Occipital lobe (tissue), 3 donors: ENCODE measurements around the gene SPO11. TPM values are rescaled to one million over a fixed set of nuclear protein-coding genes. Genes with fewer than 3 reads are reported as not detected.

Source experiments
- DNase-seq: peaks from one replicate; lab custom pipeline; 2025; lab: John Stamatoyannopoulos, UW
- small RNA-seq: library from RNA; depleted of rRNA; stranded (forward); fragments of <200 nt; gene quantifications from one replicate; pipeline ENCODE3, GENCODE V24; 2014
- total RNA-seq: library from RNA; depleted of rRNA; stranded (reverse); fragments of >200 nt; gene quantifications from one replicate; pipeline ENCODE4 v1.2.3, GENCODE V29; 2014

SPO11 gene
- total RNA-seq, 1 donor from 2014 or later = not detected

- DNase-seq = peak; percentile 61
These were observed 61.2 kb downstream of the SPO11 start, which contains the start of gene RBM38 for GRCh38 chr20:57390604-57391438. Gene RBM38 (plus strand): TSS chr20:57391396. CDS start chr20:57391582, 186 bp downstream.

- no peak for DNase-seq
These were observed 62.1 kb downstream of the SPO11 start for GRCh38 chr20:57391439-57392301.

- no peak for DNase-seq
These were observed 63.1 kb downstream of the SPO11 start for GRCh38 chr20:57392512-57393271.

Small RNA genes within 50 kb of the gene (small RNA-seq; reads per million reads assigned to genes)
- gene MIR4325 (not detected), gene RF00019 (not detected), gene RPL39P39 (not detected)

Other genes starting within 250 kb of the SPO11 start
- gene BMP7, start 63.2 kb upstream of the SPO11 start, total RNA-seq = 8.7 TPM
- 35.2 TPM for gene RAE1, start 21.5 kb downstream of the SPO11 start, total RNA-seq
- gene RBM38, start 61.6 kb downstream of the SPO11 start, total RNA-seq = 11.2 TPM
- not detected for gene CTCFL, start 195.3 kb downstream of the SPO11 start, total RNA-seq
- 0.31 TPM for gene PCK1, start 231.3 kb downstream of the SPO11 start, total RNA-seq